Astrocyte (in vitro differentiated cells and primary cell): Measurements from ENCODE around the gene CXXC4.

Source experiments
- CTCF ChIP-seq: IDR thresholded peaks from 2 replicates; pipeline ENCODE4 v1.5.1; 2011; ENCODE audit warnings: low read depth, mild to moderate bottlenecking, inconsistent platforms, low read length, moderate library complexity; ENCODE audit not compliant: insufficient read depth
- EZH2 ChIP-seq: IDR thresholded peaks from 2 replicates; pipeline ENCODE4 v1.6.1; 2012; ENCODE audit warnings: mild to moderate bottlenecking, low read length, inconsistent platforms; ENCODE audit not compliant: insufficient read depth

DNA sequence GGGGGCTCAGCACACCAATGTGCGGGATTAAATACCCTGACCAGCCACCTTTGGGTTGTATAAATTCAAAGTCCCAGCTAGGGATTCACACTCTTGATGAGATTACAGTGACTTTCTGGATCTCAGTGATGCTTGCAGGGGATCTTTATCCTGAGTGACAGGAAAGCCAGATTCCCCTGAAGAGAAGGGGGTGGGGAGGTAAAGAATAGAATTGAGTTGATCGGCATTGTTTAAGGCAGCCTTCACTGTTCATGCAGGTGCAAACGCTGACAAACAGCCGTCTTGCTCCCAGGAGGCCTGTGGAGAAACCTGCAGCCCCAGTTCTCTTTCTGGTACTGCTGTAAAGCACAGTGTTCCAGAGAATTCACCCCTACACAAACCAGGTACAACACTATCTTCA, 19.0 kb downstream of the CXXC4 start:
- no peak for TF ChIP-seq EZH2
- no peak for TF ChIP-seq CTCF
